A549 (cell line): ENCODE results near the gene CBFA2T2.

ENCODE experiments used
- EHMT2 ChIP-seq: fragments of 200-600 bp; sonication (generic); IDR thresholded peaks from 2 replicates; pipeline ENCODE4 v1.6.1; 2016; ENCODE audit warnings: antibody characterized with exemption, low read depth, mild to moderate bottlenecking, moderate library complexity
- EP300 ChIP-seq, 2 experiments: fragments of >200 bp; sonication (Bioruptor Twin); formaldehyde crosslinking; IDR thresholded peaks; 2 replicates in 1 of 2; 3 replicates in 1 of 2; pipeline ENCODE4 v1.6.1; 2016 to 2017
- JUNB ChIP-seq: fragments of >200 bp; sonication (Bioruptor Twin); formaldehyde crosslinking; IDR thresholded peaks from 2 replicates; pipeline ENCODE4 v1.6.1; 2016
- RNF2 ChIP-seq: fragments of 200-600 bp; sonication (generic); IDR thresholded peaks from 2 replicates; pipeline ENCODE4 v1.6.1; 2016; ENCODE audit warnings: low read depth, mild to moderate bottlenecking, antibody characterized with exemption, moderate library complexity, borderline replicate concordance

GRCh38 chr20:33600414-33600813, 110.5 kb downstream of the CBFA2T2 start:
- TF ChIP-seq JUNB: no peak
- no peak for TF ChIP-seq RNF2
- no peak for TF ChIP-seq EP300 (IDR thresholded peaks at IDR 0.05)
- TF ChIP-seq EHMT2: no peak
